ENCODE data around the gene KRTAP10-3. TPM values are rescaled to one million over a fixed set of nuclear protein-coding genes. Genes with fewer than 3 reads are reported as not detected.

The KRTAP10-3 gene
- polyA plus RNA-seq, 1 experiment: not detected

DNA sequence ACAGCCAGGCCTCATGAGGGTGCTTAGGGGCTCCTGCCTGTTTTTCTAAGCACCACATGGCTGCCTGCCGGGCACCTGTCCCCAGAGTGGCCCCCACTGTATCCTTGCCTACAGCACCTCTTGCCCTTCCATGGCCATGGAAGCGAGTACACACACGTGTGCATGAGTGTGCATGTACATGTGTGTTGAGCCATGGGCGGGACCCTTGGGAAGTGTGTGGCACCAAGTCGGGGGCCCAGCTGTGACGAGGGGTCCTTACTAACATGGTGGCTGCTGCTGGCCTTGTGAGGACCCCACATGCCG is 44.4 kb downstream of the KRTAP10-3 start:
- H3K27me3 ChIP-seq (ENCODE audit: control insufficient read depth, insufficient read depth, low read length): no peaks in the 10 kb centered on the region
- peaks cover 25% of the 10 kb centered on the region for H3K9me3 ChIP-seq (ENCODE audit: control insufficient read depth, insufficient read depth, low read length)
- DNase-seq (ENCODE audit: low read depth, low spot score): no peak
- CTCF ChIA-PET: no interaction called here
- POLR2A ChIA-PET: no interaction called here
- no peak overlapping the region for H3K27ac ChIP-seq (ENCODE audit: low read depth, low read length)
- TF ChIP-seq, protein P1, sequence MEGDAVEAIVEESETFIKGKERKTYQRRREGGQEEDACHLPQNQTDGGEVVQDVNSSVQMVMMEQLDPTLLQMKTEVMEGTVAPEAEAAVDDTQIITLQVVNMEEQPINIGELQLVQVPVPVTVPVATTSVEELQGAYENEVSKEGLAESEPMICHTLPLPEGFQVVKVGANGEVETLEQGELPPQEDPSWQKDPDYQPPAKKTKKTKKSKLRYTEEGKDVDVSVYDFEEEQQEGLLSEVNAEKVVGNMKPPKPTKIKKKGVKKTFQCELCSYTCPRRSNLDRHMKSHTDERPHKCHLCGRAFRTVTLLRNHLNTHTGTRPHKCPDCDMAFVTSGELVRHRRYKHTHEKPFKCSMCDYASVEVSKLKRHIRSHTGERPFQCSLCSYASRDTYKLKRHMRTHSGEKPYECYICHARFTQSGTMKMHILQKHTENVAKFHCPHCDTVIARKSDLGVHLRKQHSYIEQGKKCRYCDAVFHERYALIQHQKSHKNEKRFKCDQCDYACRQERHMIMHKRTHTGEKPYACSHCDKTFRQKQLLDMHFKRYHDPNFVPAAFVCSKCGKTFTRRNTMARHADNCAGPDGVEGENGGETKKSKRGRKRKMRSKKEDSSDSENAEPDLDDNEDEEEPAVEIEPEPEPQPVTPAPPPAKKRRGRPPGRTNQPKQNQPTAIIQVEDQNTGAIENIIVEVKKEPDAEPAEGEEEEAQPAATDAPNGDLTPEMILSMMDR (IDR thresholded peaks at IDR 0.05; ENCODE audit: low read depth, low read length): no peak
- H3K4me3 ChIP-seq (ENCODE audit: low read depth, low read length): no peak overlapping the region

DNA sequence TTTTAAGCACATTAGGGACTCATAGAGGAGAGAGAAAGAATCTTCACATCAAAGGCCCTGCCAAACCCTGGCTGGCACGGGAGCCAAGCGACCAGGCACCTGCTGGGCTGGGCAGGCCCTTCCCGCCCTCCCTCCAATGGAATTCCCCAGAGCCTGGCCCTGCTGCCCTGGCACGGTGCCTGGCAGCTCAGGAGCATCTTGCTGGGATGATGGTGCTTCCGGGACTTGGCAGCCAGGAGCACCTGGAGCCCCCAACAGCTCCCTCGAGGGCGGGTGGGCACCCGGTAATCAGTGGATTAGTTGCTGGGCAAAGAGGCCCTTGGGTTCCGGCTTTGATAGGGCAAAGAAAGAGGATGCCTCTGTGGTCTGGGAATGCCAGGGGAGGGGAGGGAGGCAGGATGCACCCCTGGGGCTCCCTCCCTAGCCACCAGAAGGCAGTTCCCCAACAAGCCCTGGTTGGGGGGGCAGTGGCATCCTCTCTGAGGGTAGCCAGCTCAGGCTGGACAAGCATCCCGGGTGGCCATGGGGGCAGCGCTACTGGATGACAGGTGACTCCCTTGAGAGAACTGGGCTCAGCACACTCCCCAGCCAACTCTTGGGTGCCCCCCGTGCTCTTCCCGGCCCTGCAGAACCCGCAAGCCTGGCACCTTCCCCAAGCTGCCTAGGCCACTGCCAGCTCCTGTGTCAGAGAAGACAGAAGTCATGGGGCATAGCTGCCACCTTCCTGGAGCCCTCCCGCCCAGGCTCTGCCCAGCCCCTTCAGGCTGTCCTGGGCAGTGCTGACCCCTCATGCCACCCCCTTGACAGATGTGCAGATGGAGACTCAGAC is 45.0 kb downstream of the KRTAP10-3 start:
- H3K27me3 ChIP-seq (ENCODE audit: control insufficient read depth, insufficient read depth, low read length): no peaks in the 10 kb centered on the region
- H3K27ac ChIP-seq (ENCODE audit: low read depth, low read length): no peak overlapping the region
- H3K9me3 ChIP-seq (ENCODE audit: control insufficient read depth, insufficient read depth, low read length): peaks cover 21% of the 10 kb centered on the region
- no peak for DNase-seq (ENCODE audit: low read depth, low spot score)
- ChIA-PET POLR2A (no interaction called here), CTCF (no interaction called here)
- TF ChIP-seq, protein P1 (IDR thresholded peaks at IDR 0.05; ENCODE audit: low read depth, low read length): no peak
- no peak overlapping the region for H3K4me3 ChIP-seq (ENCODE audit: low read depth, low read length)

DNA sequence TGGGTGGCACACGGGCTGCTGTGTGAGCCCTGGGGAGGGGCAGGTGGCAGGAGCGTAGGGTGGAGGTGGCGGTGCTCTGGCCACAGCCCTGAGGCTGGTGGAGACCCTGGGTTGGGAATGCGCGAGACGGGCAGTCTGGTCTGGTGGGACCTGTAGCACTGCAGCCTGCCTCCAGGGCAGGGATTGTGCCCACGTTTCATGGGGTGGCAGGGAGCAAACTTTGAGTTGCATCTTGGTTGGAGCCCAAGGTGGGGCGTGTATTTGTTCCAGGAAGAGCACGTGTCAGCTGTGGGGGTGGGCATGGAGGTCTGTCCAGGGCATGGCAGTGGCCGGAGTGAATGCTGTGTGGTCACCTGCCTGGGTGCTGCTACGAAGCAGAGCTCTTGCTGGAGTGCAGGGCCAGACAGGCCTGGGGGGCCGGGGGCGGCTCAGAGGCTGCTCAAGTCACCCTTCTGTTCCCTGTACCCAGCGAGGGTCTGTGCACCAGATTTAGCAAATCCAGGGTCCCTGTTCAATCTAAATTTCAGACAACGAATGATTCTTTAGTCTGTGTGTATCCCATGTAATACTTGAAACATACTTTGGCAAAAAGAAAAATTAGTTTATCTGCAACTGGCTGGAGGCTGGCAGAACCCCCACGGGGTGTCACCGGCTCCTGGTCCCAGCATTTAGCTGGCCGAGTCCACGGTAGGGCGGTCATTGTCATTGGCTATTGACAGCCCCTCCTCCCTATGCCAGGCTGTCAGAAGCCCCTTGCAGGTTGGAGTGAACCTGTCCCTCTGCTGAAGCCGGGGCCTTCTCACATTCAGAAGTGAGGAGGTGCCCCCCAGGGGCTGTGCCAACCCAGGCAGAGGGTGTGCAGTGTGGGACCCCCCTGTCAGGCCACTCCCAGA is 45.9 kb downstream of the KRTAP10-3 start:
- Histone ChIP-seq H3K27me3 (ENCODE audit: control insufficient read depth, insufficient read depth, low read length) (no peaks in the 10 kb centered on the region), H3K9me3 (ENCODE audit: control insufficient read depth, insufficient read depth, low read length) (peaks cover 19% of the 10 kb centered on the region; the same call in 1 of the 2 replicates), H3K4me3 (ENCODE audit: low read depth, low read length) (no peak overlapping the region), H3K27ac (ENCODE audit: low read depth, low read length) (no peak overlapping the region)
- CTCF ChIA-PET: no interaction called here
- TF ChIP-seq, protein P1 (IDR thresholded peaks at IDR 0.05; ENCODE audit: low read depth, low read length): no peak
- POLR2A ChIA-PET: no interaction called here
- DNase-seq (ENCODE audit: low read depth, low spot score): no peak

DNA sequence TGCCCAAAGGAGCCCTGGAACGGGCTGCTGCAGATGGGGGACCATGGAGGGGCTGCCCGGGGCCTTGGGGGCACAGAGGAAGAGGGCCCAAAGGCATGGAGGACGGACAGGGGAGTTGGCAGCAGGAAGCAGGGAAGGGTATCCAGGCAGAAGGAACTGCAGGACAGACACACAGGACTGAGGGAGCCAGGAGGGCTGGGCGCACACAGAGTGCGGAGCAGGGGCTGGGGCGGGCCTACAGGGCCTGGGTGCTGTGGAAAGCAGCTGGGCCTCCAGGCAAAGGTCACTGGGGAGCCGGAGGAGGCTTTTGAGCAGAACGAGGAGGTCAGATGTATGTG is 46.7 kb downstream of the KRTAP10-3 start:
- no peak overlapping the region for H3K4me3 ChIP-seq (ENCODE audit: low read depth, low read length)
- CTCF ChIA-PET: interaction anchor here (2.3 kb wide), 1 partner anchor 281 kb away, joined by 13 read pairs; no protein-coding TSS in a partner anchor
- POLR2A ChIA-PET: no interaction called here
- no peak for DNase-seq (ENCODE audit: low read depth, low spot score)
- H3K9me3 ChIP-seq (ENCODE audit: control insufficient read depth, insufficient read depth, low read length): peaks cover 12% of the 10 kb centered on the region; the same call in 1 of the 2 replicates
- no peak overlapping the region for H3K27ac ChIP-seq (ENCODE audit: low read depth, low read length)
- H3K27me3 ChIP-seq (ENCODE audit: control insufficient read depth, insufficient read depth, low read length): no peaks in the 10 kb centered on the region
- TF ChIP-seq, protein P1 (IDR thresholded peaks at IDR 0.05; ENCODE audit: low read depth, low read length): no peak
